ENCODE results near the gene WDR46.
"Not testable (repeated sequence)": the region's sequence is repeated elsewhere in the genome, so short reads cannot be mapped to it uniquely, and the experiment has no call there.

WDR46 gene

DNA sequence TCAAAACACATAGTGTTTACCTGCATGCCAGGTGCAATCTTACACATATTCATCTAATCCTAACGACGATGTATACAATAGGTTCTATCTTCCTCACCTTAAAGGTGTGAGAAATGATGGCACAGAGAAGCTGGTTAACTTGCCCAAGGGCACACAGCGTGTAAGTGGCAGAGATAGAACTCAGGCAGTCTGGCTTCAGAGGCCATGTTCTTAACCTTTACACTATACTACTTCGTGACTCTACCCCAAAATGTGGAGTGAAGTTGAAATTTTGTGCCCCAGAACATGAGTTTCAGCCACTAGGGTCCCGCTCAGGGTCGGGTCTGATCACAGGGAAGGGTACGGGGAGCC is 17.9 kb downstream of the WDR46 start:
- no peak for DNase-seq (ENCODE audit: low read depth)

DNA sequence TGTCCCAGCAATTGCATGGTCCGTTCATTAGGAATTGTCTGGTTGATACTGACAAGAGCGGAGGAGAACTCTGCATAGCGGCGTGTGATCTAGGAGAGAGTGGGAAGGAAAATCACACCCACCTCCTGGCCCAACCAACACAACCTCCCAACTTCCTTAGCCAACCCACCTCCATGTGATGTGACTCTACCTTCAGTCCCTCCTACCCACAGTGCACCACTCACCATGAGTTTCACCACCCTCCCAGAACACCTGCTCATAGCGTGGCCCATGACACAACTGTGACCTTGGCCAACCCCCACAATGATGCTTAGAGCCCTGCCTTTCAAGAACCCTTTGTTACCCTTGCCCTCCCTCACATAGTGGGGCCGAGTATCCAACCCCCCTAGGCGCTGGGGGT is 25.0 kb downstream of the WDR46 start:
- no peak for DNase-seq (ENCODE audit: low read depth)

DNA sequence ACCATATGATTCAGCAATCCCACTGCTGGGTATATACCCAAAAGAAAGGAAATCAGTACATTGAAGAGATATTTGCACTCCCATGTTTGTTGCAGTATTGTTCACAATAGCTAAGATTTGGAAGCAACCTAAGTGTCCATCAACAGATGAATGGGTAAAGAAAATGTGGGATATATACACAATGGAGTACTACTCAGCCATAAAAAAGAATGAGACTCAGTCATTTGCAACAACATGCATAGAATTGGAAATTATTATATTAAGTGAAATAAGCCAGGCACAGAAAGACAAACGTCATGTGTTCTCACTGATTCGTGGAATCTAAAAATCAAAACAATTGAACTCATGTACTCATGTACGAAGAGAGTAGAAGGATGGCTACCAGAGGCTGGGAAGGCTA is 26.5 kb downstream of the WDR46 start:
- DNase-seq (ENCODE audit: low read depth): not testable (repeated sequence)

DNA sequence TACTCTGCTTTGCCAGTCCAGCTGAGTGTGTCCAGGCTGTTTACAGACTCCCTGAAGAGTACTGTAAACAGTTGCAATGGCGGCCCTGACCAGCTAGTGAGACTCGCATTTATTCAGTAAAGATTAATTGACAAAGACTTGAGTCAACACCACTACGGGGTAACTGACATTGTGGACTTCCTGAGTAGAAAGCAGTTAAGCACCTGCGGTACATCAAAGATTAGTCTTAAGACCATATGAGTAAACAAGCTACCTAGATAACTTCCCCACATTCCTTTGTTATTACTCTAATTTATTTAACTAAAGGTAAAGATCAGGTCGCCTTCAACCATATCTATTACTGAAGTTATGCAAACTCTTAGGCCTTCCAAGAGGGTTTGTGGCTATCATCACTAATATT is 30.0 kb downstream of the WDR46 start:
- no peak for DNase-seq (ENCODE audit: low read depth)

DNA sequence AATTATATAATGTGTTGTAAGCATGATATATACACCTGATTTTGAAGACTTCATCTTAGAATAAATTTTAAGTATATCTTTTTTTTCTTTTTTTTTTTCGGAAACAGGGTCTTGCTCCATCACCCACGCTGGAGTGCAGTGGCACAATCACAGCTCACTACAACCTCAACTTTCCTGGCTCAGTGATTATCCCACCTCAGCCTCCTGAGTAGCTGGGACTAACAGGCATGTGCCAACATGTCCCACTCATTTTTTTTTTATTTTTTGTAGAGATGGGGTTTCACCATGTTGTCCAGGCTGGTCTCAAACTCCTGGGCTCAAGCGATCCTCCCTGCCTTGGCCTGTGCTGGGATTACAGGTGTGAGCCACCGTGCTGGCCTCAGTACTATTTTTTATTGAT is 34.4 kb downstream of the WDR46 start:
- no peak for DNase-seq (ENCODE audit: low read depth)

DNA sequence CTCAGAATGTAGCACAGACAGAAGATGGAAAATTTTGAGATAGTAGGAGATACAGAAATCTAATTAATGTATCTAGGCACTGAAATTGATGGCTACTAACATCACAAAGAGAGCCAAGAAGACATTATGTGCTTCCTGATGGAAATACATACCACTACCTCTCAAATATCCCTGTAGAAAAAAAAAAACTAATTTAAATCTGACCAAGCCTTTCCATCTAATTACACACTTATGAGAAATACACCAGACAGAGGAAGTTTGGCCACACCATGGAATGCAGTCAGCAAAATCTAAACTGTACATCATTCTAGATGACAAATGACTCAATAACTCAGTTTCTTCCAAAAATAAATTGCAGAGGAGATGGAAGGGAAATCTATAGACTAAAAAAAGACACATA is 36.3 kb downstream of the WDR46 start:
- DNase-seq (ENCODE audit: low read depth): no peak

DNA sequence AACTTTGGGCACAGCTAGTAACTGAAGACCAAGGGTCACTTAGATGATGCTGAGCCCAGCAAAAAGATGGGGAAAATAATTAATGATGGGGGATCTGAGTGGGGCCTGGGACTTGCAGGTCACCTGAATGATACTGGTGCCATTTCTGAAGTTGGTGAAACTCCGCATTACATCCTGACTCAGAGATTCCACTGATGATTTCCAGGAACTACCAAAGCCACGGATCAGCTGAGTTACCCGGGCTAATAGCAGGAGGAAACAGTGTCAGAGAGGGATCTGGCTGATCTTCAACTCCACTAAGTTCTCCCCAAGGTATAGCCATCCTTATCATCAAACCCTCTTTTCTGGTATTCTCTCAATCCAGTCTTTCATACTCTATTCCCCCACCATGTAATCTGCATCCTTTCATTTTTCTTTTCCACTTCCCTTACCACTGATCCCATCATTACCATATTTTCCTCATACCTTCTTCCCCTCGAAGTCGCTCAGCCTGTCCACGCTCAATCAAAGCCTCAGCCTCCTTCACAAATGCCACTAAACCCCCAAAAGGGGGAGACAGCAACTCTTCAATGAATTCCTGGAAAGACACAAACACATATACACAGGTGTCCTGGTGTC is 37.5 kb downstream of the WDR46 start:
- no peak for DNase-seq (ENCODE audit: low read depth)

DNA sequence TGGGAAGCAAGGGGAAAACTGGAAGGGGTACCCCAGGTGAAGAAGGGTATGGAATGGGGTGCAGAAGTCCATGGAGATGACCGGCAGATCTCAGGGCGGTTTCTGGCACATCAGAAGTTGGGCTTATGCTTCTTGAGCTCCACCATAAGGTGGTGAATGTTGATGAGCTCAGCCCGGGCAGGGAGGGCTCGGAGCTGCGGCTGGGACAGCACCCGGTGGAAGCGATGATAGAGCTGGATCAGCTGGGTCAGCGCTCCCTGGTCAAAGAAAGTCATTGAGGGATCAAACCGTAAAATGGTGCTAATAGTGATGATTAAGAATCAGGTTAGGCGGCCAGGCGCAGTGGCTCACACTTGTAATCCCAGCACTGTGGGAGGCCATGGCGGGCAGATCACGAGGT is 38.3 kb downstream of the WDR46 start:
- no peak for DNase-seq (ENCODE audit: low read depth)

DNA sequence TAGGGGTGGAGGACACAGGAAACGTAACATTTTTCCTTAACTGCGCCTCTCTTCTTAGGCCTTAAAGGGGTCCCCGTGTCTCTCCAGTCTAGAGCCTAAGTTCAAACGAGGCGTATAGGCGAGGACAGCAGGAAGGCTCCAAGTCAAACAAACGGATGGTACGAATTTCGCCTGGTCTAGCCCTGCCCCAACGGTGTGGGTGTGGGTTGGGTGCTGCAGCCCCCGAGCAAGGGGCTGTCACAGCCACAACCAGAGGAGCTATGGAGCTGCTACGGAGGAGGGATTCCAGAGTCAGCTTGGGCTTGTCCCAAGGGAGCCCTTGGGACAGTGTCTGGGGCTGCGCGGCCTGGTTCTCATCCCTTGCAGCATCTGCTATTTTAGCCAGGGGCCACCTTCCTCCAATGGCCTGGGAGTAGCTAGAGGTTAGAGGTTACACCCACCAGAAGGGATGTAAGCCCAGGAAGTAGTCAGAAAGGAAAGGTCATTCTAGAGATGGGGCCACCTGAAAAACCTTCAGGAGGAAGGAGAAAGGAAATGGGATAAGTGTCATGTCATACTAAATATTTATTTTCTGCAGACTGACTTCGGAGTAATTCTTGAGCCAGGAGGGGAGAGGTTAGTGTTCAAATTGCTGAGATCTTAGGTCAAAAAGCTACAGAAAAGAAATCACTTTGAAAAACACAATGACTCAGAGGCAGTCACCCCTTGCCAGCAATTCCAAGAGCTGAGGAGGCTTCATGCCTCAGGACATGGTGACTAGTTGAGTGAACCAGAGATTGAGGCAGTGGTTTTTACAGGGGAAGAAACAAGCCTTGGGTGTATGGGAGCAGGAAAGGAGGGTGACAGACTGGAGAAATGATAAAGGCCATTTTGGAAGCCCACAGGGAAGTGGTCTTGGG is 39.1 kb downstream of the WDR46 start:
- DNase-seq (ENCODE audit: low read depth): no peak

DNA sequence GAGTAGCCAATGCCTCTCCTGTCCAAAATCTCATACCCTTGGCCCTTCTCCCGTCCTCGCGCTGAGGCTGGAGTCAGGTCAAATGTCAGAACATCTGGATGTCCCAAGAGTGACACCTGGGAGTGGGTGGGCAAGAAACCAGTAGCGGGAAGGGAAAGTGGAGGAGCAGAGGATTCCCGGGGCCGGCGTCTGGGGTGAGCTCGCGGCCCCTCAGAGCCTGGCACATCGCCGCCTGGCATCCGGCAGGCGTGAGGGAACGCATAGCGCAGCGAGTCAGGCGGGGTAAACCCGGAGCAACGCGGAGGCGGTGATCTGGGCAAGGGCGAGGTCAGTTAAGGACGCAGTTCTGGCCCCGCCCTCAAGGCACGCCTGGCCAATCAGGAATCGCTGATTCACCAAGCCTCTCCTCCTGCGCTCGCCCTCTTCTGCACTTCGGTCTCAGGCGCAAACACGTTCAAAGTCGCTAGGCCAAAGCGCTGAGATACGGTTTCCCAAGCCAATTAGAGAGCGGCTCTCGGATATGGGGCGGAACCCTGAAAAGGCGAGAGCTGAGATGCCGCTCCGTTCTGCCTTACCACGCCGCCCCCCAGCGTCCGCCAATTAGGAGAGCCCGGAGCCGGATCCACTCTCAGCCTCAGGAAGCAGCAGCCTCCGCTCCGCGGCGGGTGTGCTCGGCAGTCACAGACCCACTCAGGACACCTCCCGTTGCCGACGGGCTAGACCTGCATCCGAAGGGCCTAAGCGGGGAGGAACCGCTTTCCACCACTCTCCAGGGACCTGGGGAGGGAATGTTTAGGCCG is 39.9 kb downstream of the WDR46 start:
- DNase-seq (ENCODE audit: low read depth): peak; percentile 77

DNA sequence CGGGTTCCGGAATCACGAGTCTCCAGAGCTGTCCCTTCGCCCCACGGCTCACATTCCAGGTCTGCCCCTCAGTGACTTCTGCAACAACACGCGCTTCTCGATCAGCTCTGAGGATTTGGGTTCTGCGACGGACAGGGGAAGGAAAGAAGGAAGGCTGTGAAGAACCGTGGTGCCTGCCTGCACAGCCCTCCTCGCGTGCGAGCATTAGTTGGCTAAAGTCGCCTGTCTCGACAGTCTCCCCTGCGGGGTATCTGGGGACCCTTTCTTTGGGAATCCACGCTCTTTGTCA is 40.5 kb downstream of the WDR46 start:
- DNase-seq (ENCODE audit: low read depth): peak; percentile 24

DNA sequence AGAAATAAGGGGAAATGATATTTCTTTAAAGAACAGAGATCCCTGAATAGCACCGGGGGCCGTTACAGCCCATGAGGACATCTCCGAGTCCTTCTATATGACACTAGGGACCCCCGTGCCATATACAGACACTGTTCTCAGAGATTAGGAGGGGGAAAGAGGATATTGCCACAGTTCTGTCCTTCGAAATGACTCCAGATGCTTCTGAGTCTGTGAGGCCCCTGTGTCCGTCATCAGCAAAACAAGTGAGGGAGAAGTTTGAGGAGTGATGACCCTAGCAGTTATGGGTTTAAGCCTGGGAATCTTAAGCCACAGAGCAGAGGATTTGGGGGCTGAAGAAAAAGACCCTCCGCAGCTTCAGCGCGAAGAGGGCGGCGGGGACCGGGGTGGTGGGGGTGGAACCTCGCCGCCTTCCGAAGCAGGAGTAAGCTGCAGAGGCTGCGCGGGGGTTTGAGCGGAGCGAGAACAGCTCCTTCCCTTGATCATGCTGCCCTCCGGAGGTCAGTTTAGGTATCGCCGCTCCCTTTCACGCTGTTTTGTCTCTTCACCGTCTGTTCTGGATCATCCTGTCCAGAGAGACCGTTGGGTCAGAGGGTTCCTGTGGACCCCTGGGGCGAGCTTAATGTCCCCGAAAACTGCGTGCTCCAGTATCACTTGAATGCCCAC is 40.9 kb downstream of the WDR46 start:
- DNase-seq (ENCODE audit: low read depth): peak; percentile 79

DNA sequence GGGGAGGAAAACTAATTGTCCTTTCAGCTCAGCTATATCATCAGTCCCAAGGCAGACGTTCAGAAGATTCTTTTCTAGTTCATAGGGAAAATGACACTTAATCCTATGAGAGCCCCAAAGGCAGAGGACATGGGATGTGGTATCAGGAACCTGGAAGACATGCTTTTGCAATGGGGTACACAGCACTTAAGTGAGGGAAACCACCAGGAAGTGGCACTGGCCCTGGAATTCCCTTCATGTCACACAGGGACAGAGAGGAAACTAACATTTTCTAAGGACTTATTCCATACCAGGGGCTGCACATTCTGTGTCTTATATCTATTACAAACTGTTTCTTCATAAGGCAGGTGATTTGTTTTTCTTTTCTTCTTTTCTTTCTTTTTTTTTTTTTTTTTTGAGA is 45.6 kb downstream of the WDR46 start:
- DNase-seq (ENCODE audit: low read depth): no peak

DNA sequence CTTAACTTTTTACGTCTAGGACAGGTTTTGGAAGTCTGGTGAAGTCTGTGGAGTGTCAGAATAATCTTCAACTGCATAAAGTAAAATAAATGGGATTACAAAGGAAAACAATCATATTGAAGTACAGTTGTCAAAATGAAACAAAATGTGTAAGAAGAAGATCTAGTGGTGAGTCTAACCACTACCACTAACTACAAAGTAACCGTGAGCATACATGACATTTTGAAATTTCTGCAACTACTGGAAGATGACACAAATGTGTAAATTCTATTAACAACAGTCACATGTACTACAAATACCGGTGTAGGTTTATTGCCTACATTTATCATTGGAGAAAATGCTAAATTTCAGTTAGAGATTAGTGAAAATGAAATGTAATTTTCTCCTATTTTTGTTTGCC is 47.1 kb downstream of the WDR46 start:
- no peak for DNase-seq (ENCODE audit: low read depth)

DNA sequence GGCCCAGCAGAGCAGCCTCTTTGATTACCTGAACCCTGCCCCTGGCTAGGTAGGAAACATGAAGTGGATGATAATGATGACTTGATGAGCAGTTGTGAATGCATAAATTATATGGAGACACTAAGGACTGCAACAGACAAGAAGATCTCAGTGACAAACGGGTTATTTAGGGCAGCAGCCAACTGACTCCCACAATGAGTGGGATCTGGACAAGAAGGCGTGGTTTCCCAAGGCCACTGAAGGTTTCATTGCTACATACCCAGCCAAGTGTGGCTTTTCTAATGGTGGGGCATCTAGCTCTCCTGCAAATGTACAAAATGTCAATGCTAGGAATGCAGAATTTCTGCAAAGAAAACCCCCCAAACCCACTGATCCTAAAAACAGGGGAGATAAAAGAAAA is 51.3 kb downstream of the WDR46 start:
- DNase-seq (ENCODE audit: low read depth): no peak

DNA sequence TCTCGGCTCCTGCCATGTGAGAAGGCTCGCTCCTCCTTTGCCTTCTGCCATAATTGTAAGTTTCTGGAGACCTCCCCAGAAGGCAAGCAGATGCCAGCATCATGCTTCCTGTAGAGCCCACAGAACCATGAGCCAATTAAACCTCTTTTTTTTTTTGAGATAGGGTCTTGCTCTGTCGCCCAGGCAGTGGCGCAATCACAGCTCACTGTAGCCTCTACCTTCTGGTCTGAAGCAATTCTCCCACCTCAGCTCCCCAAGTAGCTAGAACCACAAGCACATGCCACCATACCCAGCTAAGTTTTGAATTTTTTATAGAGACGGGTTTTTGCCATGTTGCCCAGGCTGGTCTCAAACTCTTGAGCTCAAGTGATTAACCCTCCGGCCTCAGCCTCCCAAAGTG is 52.2 kb downstream of the WDR46 start:
- DNase-seq (ENCODE audit: low read depth): no peak

DNA sequence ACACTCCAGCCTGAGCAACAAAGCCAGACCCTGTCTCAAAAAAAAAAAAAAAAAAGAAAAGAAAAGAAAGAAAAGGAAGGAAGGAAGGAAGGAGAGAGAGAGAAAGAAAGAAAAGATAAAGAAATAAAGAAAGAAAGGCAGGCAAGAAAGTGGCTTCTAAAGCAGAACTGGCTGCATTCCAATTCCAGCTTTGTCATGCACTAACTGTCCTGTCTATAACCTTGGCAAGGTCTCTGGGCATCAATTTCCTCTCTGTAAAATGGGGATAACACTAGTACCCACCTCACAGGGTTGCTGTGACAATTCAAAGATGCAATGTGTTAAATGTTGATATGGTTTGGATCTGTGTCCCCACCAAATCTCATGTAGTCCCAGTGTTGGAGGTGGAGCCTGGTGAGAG is 52.7 kb downstream of the WDR46 start:
- no peak for DNase-seq (ENCODE audit: low read depth)

DNA sequence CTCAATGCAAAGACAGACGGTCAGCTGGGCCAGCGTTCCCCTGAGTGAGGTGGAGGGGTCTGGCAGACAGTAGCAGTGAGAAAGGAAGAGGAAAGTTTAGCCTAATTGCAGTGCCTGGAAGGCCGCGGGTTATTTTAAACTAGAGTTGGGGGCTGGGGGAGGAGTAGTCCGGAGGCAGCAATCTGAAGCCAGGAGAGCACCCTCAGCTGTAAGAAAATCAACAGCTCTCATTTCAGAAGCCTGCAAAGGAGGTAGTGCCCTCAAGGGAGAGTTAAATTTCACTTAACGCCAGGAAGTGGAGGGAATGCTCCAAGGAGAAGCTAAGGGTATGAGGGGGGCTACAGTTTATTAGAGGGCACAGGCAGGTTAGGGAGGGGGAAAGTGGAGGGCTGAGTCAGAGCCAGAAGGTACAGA is 53.8 kb downstream of the WDR46 start:
- DNase-seq (ENCODE audit: low read depth): no peak

Measured in stimulated activated CD8-positive, alpha-beta memory T cell treated with anti-CD3 and anti-CD28 coated beads, Interleukin-15, amount 100 ng/mL, for 24 hours (primary cell).